Muscle layer of duodenum (tissue), 2 donors: ENCODE results near the gene ITPR2.

Experiments used
- H3K27ac ChIP-seq: one replicate; pipeline ENCODE4 v1.7.0; 2013; ENCODE audit warnings: mild to moderate bottlenecking, low read length
- H3K27me3 ChIP-seq: one replicate; pipeline ENCODE4 v1.7.0; 2013; ENCODE audit warnings: low read depth, mild to moderate bottlenecking, control low read depth, low read length
- H3K36me3 ChIP-seq, 2 donors: one replicate each; pipeline ENCODE4 v1.7.0; 2013; ENCODE audit warnings: low read length in 2 of 2, control low read depth in 1 of 2, mild to moderate bottlenecking in 1 of 2; ENCODE audit not compliant: insufficient read depth in 2 of 2, control insufficient read depth in 1 of 2
- H3K4me1 ChIP-seq, 2 donors: one replicate each; pipeline ENCODE4 v1.7.0; 2013; ENCODE audit warnings: low read length in 2 of 2, mild to moderate bottlenecking in 2 of 2, control low read depth in 1 of 2, moderate library complexity in 1 of 2; ENCODE audit not compliant: insufficient read depth in 2 of 2, control insufficient read depth in 1 of 2
- H3K4me3 ChIP-seq, 2 donors: one replicate each; pipeline ENCODE4 v1.7.0; 2013; ENCODE audit warnings: low read length in 2 of 2, low read depth in 1 of 2, mild to moderate bottlenecking in 1 of 2
- H3K9me3 ChIP-seq, 2 donors: one replicate each; pipeline ENCODE4 v1.7.0; 2013; ENCODE audit warnings: low read length in 2 of 2, control low read depth in 1 of 2, mild to moderate bottlenecking in 1 of 2; ENCODE audit not compliant: control insufficient read depth in 1 of 2
- donor health status: healthy.

Gene ITPR2

GRCh38 chr12:26830783-26831551, 2.0 kb downstream of the ITPR2 start:
- no peak overlapping the region for H3K27ac ChIP-seq
- H3K4me3 ChIP-seq = peak overlapping the region; percentile 24 to 37

GRCh38 chr12:26830363-26830762, 2.6 kb downstream of the ITPR2 start:
- Histone ChIP-seq H3K4me3 (peak overlapping the region in 1 of 2 donors; percentile 9), H3K9me3 (no peaks in the 10 kb centered on the region), H3K27me3 (no peaks in the 10 kb centered on the region), H3K36me3 (peaks cover 0 to 5% of the 10 kb centered on the region in 2 donors), H3K27ac (no peak overlapping the region), H3K4me1 (peaks cover 0 to 4% of the 10 kb centered on the region in 2 donors)

More at GRCh38 chr12:26830783-26831551, 2.0 kb downstream of the ITPR2 start:
- Histone ChIP-seq H3K4me1 (peaks cover 0 to 4% of the 10 kb centered on the region in 2 donors), H3K36me3 (peaks cover 0 to 5% of the 10 kb centered on the region in 2 donors), H3K27me3 (no peaks in the 10 kb centered on the region), H3K9me3 (no peaks in the 10 kb centered on the region)

GRCh38 chr12:26828280-26829073, 4.5 kb downstream of the ITPR2 start:
- Histone ChIP-seq H3K4me1 (peaks cover 0 to 4% of the 10 kb centered on the region in 2 donors), H3K27me3 (no peaks in the 10 kb centered on the region), H3K4me3 (no peak overlapping the region), H3K36me3 (peaks cover 0 to 5% of the 10 kb centered on the region in 2 donors), H3K27ac (no peak overlapping the region), H3K9me3 (no peaks in the 10 kb centered on the region)

GRCh38 chr12:26826437-26826836, 6.6 kb downstream of the ITPR2 start:
- no peak overlapping the region for H3K27ac ChIP-seq
- H3K36me3 ChIP-seq = no peaks in the 10 kb centered on the region
- H3K4me3 ChIP-seq = no peak overlapping the region
- H3K4me1 ChIP-seq = peaks cover 0 to 4% of the 10 kb centered on the region in 2 donors
- no peaks in the 10 kb centered on the region for H3K27me3 ChIP-seq
- no peaks in the 10 kb centered on the region for H3K9me3 ChIP-seq

- H3K4me1 ChIP-seq = no peaks in the 10 kb centered on the region
- H3K36me3 ChIP-seq = no peaks in the 10 kb centered on the region
- H3K4me3 ChIP-seq = no peak overlapping the region
- no peak overlapping the region for H3K27ac ChIP-seq
- H3K9me3 ChIP-seq = no peaks in the 10 kb centered on the region
- no peaks in the 10 kb centered on the region for H3K27me3 ChIP-seq
These were observed 7.5 kb downstream of the ITPR2 start for GRCh38 chr12:26825459-26826016.

GRCh38 chr12:26823390-26823789, 9.6 kb downstream of the ITPR2 start:
- no peaks in the 10 kb centered on the region for H3K36me3 ChIP-seq
- no peak overlapping the region for H3K4me3 ChIP-seq
- no peak overlapping the region for H3K27ac ChIP-seq
- H3K4me1 ChIP-seq = peaks cover 0 to 2% of the 10 kb centered on the region in 2 donors
- H3K27me3 ChIP-seq = no peaks in the 10 kb centered on the region
- no peaks in the 10 kb centered on the region for H3K9me3 ChIP-seq

- Histone ChIP-seq H3K4me1 (peaks cover 5 to 10% of the 10 kb centered on the region in 2 donors), H3K9me3 (no peaks in the 10 kb centered on the region), H3K27ac (peak overlapping the region; percentile 60), H3K27me3 (no peaks in the 10 kb centered on the region), H3K4me3 (no peak overlapping the region), H3K36me3 (no peaks in the 10 kb centered on the region)
These were observed 11.0 kb downstream of the ITPR2 start for GRCh38 chr12:26822026-26822425.

- Histone ChIP-seq H3K36me3 (no peaks in the 10 kb centered on the region), H3K9me3 (no peaks in the 10 kb centered on the region), H3K27me3 (no peaks in the 10 kb centered on the region), H3K27ac (peak overlapping the region; percentile 60), H3K4me1 (peaks cover 5 to 10% of the 10 kb centered on the region in 2 donors), H3K4me3 (peak overlapping the region in 1 of 2 donors; percentile 12)
These were observed 11.7 kb downstream of the ITPR2 start for GRCh38 chr12:26821212-26821701.

GRCh38 chr12:26818636-26819035, 14.4 kb downstream of the ITPR2 start:
- Histone ChIP-seq H3K27ac (no peak overlapping the region), H3K4me1 (peaks cover 5 to 10% of the 10 kb centered on the region in 2 donors), H3K36me3 (no peaks in the 10 kb centered on the region), H3K9me3 (no peaks in the 10 kb centered on the region), H3K27me3 (no peaks in the 10 kb centered on the region), H3K4me3 (no peak overlapping the region)

GRCh38 chr12:26818201-26818600, 14.8 kb downstream of the ITPR2 start:
- Histone ChIP-seq H3K9me3 (no peaks in the 10 kb centered on the region), H3K4me3 (no peak overlapping the region), H3K36me3 (no peaks in the 10 kb centered on the region), H3K27ac (no peak overlapping the region), H3K27me3 (no peaks in the 10 kb centered on the region), H3K4me1 (peaks cover 5 to 10% of the 10 kb centered on the region in 2 donors)

GRCh38 chr12:26817183-26817591, 15.8 kb downstream of the ITPR2 start:
- Histone ChIP-seq H3K36me3 (no peaks in the 10 kb centered on the region), H3K27ac (peak overlapping the region; percentile 40), H3K9me3 (no peaks in the 10 kb centered on the region), H3K4me3 (peak overlapping the region in 1 of 2 donors; percentile 12), H3K27me3 (no peaks in the 10 kb centered on the region), H3K4me1 (peaks cover 5 to 10% of the 10 kb centered on the region in 2 donors)
